LNCAP (cell line): ENCODE data around the gene CXorf65.

Experiments
- CTCF ChIP-seq: fragments of 450-650 bp; IDR thresholded peaks from 2 replicates; pipeline ENCODE4 v1.5.1; 2017; ENCODE audit warnings: mild to moderate bottlenecking

The CXorf65 gene

GRCh38 chrX:71095981-71096759, 10.4 kb downstream of the CXorf65 start:
- TF ChIP-seq CTCF = no peak

- no peak for TF ChIP-seq CTCF
Measured at GRCh38 chrX:71095555-71095980, 11.0 kb downstream of the CXorf65 start, which contains the start of gene FOXO4. FOXO4 (plus strand) TSS chrX:71095851; CDS start chrX:71096529, 678 bp downstream.

- no peak for TF ChIP-seq CTCF
Measured at GRCh38 chrX:71095033-71095432, 11.5 kb downstream of the CXorf65 start.

GRCh38 chrX:71091263-71091662, 15.3 kb downstream of the CXorf65 start:
- no peak for TF ChIP-seq CTCF

- TF ChIP-seq CTCF = no peak
Measured at GRCh38 chrX:71085900-71086299, 20.6 kb downstream of the CXorf65 start.

GRCh38 chrX:71082822-71083221, 23.7 kb downstream of the CXorf65 start:
- no peak for TF ChIP-seq CTCF

GRCh38 chrX:71082124-71082647, 24.4 kb downstream of the CXorf65 start:
- no peak for TF ChIP-seq CTCF
